Measurements from ENCODE around the gene ZNF121. TPM values are rescaled to one million over a fixed set of nuclear protein-coding genes. Genes with fewer than 3 reads are reported as not detected.

The ZNF121 gene
- total RNA-seq, 1 donor from 2014 or later: 53.9 TPM

GRCh38 chr19:9528757-9529336 is 55.5 kb downstream of the ZNF121 start:
- Mint-ChIP-seq H3K36me3 (ENCODE audit: insufficient read depth) (peaks cover 87% of the 10 kb centered on the region), H3K4me1 (ENCODE audit: low read depth) (no peaks in the 10 kb centered on the region), H3K27me3 (no peaks in the 10 kb centered on the region), H3K4me3 (ENCODE audit: low read depth) (no peak overlapping the region), H3K9me3 (ENCODE audit: low read depth) (peaks cover 74% of the 10 kb centered on the region), H3K27ac (peak overlapping the region; percentile 64)
- no peak for TF ChIP-seq CTCF (IDR thresholded peaks at IDR 0.05; ENCODE audit: unreplicated experiment)
- no peak for DNase-seq (ENCODE audit: low spot score, unreplicated experiment)

GRCh38 chr19:9523885-9524474 is 60.3 kb downstream of the ZNF121 start:
- Mint-ChIP-seq H3K9me3 (ENCODE audit: low read depth) (peaks cover 63% of the 10 kb centered on the region), H3K4me3 (ENCODE audit: low read depth) (no peak overlapping the region), H3K27me3 (no peaks in the 10 kb centered on the region), H3K27ac (no peak overlapping the region), H3K4me1 (ENCODE audit: low read depth) (no peaks in the 10 kb centered on the region), H3K36me3 (ENCODE audit: insufficient read depth) (peaks cover 64% of the 10 kb centered on the region)
- no peak for DNase-seq (ENCODE audit: low spot score, unreplicated experiment)
- no peak for TF ChIP-seq CTCF (IDR thresholded peaks at IDR 0.05; ENCODE audit: unreplicated experiment)

Other genes with a start within 250 kb of the ZNF121 start
- gene ZNF177, start 221.5 kb downstream of the ZNF121 start, total RNA-seq: 12.7 and 12.9 TPM in 2 replicates
- 35.4 and 37.0 TPM in 2 replicates for gene ZNF266, start 148.9 kb downstream of the ZNF121 start, total RNA-seq
- not detected in 2 replicates for gene ZNF560, start 85.9 kb downstream of the ZNF121 start, total RNA-seq
- gene ZNF426, start 45.9 kb downstream of the ZNF121 start, total RNA-seq: 21.7 and 24.2 TPM in 2 replicates
- 84.9 and 90.1 TPM in 2 replicates for gene ZNF561, start 36.7 kb upstream of the ZNF121 start, total RNA-seq
- 28.4 and 31.2 TPM in 2 replicates for gene ZNF562, start 90.6 kb upstream of the ZNF121 start, total RNA-seq
- 33.3 and 34.0 TPM in 2 replicates for gene ZNF846, start 184.2 kb upstream of the ZNF121 start, total RNA-seq
- 30.9 and 32.0 TPM in 2 replicates for gene FBXL12, start 234.6 kb upstream of the ZNF121 start, total RNA-seq
- gene UBL5, start 243.4 kb upstream of the ZNF121 start, total RNA-seq: 335 and 342 TPM in 2 replicates